Testis (tissue), 2 donors: ENCODE measurements around the gene IMMP2L.

Experiments
- POLR2A ChIP-seq: fragments of 450-650 bp; IDR thresholded peaks from one replicate; pipeline ENCODE4 v1.6.1; 2017; ENCODE audit warnings: antibody characterized with exemption, mild to moderate bottlenecking, moderate library complexity
- TF ChIP-seq, protein P1 (sequence below), 3 experiments: fragments of 450-650 bp in 2 of 3; fragments of 200-600 bp in 1 of 3; sonication (generic) in 1 of 3; IDR thresholded peaks; one replicate each; pipeline ENCODE4 v1.5.1; 2016 to 2019; ENCODE audit warnings: antibody characterized with exemption in 3 of 3, mild to moderate bottlenecking in 2 of 3, moderate library complexity in 1 of 3

GRCh38 chr7:111560773-111561653, 1.3 kb downstream of the IMMP2L start:
- TF ChIP-seq, protein P1, sequence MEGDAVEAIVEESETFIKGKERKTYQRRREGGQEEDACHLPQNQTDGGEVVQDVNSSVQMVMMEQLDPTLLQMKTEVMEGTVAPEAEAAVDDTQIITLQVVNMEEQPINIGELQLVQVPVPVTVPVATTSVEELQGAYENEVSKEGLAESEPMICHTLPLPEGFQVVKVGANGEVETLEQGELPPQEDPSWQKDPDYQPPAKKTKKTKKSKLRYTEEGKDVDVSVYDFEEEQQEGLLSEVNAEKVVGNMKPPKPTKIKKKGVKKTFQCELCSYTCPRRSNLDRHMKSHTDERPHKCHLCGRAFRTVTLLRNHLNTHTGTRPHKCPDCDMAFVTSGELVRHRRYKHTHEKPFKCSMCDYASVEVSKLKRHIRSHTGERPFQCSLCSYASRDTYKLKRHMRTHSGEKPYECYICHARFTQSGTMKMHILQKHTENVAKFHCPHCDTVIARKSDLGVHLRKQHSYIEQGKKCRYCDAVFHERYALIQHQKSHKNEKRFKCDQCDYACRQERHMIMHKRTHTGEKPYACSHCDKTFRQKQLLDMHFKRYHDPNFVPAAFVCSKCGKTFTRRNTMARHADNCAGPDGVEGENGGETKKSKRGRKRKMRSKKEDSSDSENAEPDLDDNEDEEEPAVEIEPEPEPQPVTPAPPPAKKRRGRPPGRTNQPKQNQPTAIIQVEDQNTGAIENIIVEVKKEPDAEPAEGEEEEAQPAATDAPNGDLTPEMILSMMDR (IDR thresholded peaks at IDR 0.05) = no peak
- no peak for TF ChIP-seq POLR2A
